Measurements from ENCODE around the gene BAG1.

GRCh38 chr9:33234511-33235467, 29.7 kb downstream of the BAG1 start:
- TF ChIP-seq CTCF (IDR thresholded peaks at IDR 0.05): no peak
- no peak for TF ChIP-seq EZH2 (IDR thresholded peaks at IDR 0.05; ENCODE audit: borderline replicate concordance, insufficient read depth, low read depth, low read length, poor library complexity, severe bottlenecking)

Data from B cell (primary cell).